ENCODE measurements around the gene CCDC33. TPM values are rescaled to one million over a fixed set of nuclear protein-coding genes. Genes with fewer than 3 reads are reported as not detected.

The CCDC33 gene
- total and polyA plus RNA-seq, 2 experiments from 2014 or later: 2.6 to 2.8 TPM

- Histone ChIP-seq H3K27me3 (ENCODE audit: insufficient read depth) (no peaks in the 10 kb centered on the region), H3K4me2 (no peak overlapping the region), H3K36me3 (ENCODE audit: insufficient read depth) (no peaks in the 10 kb centered on the region), H2AFZ (no peak overlapping the region), H3K4me3 (no peak overlapping the region), H4K20me1 (replicated peaks; ENCODE audit: insufficient read depth) (no peaks in the 10 kb centered on the region), H3F3A (replicated peaks; ENCODE audit: low read depth) (no peaks in the 10 kb centered on the region), H3K9me2 (ENCODE audit: insufficient read depth) (no peaks in the 10 kb centered on the region), H3K79me2 (replicated peaks; ENCODE audit: insufficient read depth) (no peaks in the 10 kb centered on the region), H3K4me1 (ENCODE audit: insufficient read depth) (peaks cover 13% of the 10 kb centered on the region), H3K27ac (ENCODE audit: low read depth) (no peak overlapping the region)
- Mint-ChIP-seq H3K4me3 (no peak overlapping the region; the same call in 2 of the 3 replicates), H3K27me3 (ENCODE audit: insufficient read depth, low read depth, poor library complexity) (peaks cover 16% of the 10 kb centered on the region), H3K9me3 (no peaks in the 10 kb centered on the region; the same call in 2 of the 3 replicates), H3K36me3 (ENCODE audit: low read depth) (no peaks in the 10 kb centered on the region; the same call in 2 of the 3 replicates), H3K27ac (no peak overlapping the region), H3K4me1 (peaks cover 23% of the 10 kb centered on the region)
- peak; percentile 85 for DNase-seq (ENCODE audit: low spot score)
- TF ChIP-seq CTCF (conservative IDR thresholded peaks at IDR 0.05; ENCODE audit: low read depth in 2 of 2) (peak; percentile 76 to 99), ZNF462 (CRISPR knock-in tag; IDR thresholded peaks at IDR 0.05) (no peak)
- peak; percentile 78 for ATAC-seq
Measured at GRCh38 chr15:74322558-74323180, 86.5 kb downstream of the CCDC33 start.

- no peak overlapping the region for H3K4me3 Mint-ChIP-seq
- Histone ChIP-seq H4K20me1 (replicated peaks; ENCODE audit: insufficient read depth) (no peaks in the 10 kb centered on the region), H2AFZ (no peak overlapping the region), H3K27ac (ENCODE audit: low read depth) (no peak overlapping the region), H3K4me2 (no peak overlapping the region), H3K79me2 (replicated peaks; ENCODE audit: insufficient read depth) (no peaks in the 10 kb centered on the region), H3K4me1 (ENCODE audit: insufficient read depth) (peaks cover 4% of the 10 kb centered on the region; the same call in 1 of the 2 replicates), H3F3A (replicated peaks; ENCODE audit: low read depth) (no peaks in the 10 kb centered on the region), H3K4me3 (no peak overlapping the region), H3K27me3 (ENCODE audit: insufficient read depth) (no peaks in the 10 kb centered on the region), H3K9me2 (ENCODE audit: insufficient read depth) (no peaks in the 10 kb centered on the region), H3K36me3 (ENCODE audit: insufficient read depth) (no peaks in the 10 kb centered on the region)
- no peak overlapping the region for H3K27ac Mint-ChIP-seq
- H3K27me3 Mint-ChIP-seq (ENCODE audit: insufficient read depth, low read depth, poor library complexity): peaks cover 10% of the 10 kb centered on the region
- no peaks in the 10 kb centered on the region; the same call in 2 of the 3 replicates for H3K9me3 Mint-ChIP-seq
- DNase-seq (ENCODE audit: low spot score) (no peak), ATAC-seq (no peak)
- H3K36me3 Mint-ChIP-seq (ENCODE audit: low read depth): no peaks in the 10 kb centered on the region; the same call in 2 of the 3 replicates
- peaks cover 25% of the 10 kb centered on the region for H3K4me1 Mint-ChIP-seq
- no peak for TF ChIP-seq ZNF462 (CRISPR knock-in tag; IDR thresholded peaks at IDR 0.05)
Measured at GRCh38 chr15:74324714-74325113, 88.6 kb downstream of the CCDC33 start.

Measured in GM23338 (cell line).